HG02588 (cell line): ENCODE measurements around the gene PSMD3.

ENCODE experiments used
- ATAC-seq: cut with Tn5 transposase; IDR thresholded peaks from one replicate; pipeline ENCODE4 v1.9.1; 2021; ENCODE audit warnings: mild to moderate bottlenecking, moderate library complexity; ENCODE audit not compliant: unreplicated experiment

Gene PSMD3

DNA sequence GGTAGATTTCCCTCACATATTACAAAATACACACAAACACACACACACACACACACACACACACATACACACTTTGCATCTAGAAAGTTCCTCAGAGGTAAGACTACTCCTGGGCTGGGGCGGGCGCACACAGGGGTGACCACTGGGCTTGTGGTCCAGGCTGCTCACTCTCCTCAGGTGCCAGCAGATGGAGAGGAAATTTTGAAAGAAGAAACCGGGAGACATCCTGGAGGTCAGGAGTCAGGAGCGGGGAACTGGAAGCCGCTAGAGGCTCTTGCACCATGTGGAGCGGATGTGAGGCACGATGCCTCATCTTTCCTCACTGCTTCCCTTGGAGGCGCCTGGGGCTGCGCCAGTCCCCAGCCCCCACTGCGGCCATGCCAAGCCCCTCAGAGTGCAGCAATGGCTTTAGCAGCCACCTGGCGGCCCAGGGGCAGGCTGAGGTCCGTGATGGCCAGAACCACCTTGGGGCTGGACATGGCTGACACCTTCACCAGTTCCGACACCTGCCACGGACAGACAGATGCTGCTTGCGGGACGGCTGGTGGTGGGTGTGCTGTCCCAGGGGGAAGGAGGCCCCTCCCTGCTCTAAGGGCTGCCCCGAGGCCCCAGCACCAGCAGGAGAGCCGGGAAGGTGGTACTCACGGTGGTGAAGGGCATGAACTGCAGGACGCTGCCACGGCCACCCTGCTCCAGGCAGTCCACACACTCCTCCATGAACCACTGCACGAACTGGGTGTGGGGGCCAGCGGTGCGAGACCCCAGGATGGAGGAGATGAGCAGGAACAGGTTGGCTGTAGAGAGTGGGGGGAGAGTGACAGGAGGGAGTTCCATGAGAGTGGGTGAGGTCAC, 38.8 kb downstream of the PSMD3 start:
- no peak for ATAC-seq

DNA sequence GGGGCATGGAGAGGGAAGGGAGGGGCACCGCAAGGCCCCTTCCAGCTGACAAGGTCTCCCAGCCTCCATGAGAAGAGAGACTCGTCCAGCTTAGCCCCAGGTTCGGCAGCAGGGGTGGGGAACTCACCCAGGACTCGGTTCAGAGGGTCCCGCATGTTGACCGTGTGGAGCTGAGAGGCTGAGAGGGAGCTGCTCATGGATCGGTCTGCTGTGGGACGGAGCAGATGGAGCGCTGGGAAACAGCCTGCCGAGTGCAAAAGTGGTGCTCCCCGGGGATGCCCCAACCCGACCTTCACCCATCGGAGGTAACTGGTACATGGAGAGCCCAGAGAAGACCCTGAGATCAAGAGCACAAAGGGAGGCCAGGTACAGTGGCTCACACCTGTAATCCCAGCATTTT, 39.5 kb downstream of the PSMD3 start:
- no peak for ATAC-seq

DNA sequence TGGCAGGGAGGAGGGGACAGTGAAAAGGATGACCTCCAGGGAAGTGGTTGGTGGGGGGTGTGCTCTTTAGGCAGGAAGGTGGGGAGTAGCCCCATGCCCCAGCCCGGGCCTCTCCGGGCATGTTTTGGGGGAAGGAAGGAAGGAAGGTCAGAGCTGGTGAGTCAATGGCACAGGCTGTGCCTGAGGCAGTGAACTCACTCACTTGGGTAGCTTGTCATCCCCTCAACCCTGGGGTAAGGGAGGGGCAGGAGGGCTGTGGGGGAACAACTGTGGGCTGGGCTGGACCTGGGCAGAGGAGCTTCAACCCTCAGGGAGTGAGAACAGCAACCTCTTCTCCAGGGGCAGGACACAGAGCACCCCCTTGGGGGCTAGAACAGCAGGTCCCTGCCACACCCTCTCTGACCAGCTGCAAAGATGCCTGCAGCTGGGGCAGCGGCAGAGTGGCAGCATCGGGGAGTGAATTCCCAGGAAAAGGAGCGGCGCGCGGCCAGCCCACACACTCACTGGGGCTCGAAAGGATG, 40.9 kb downstream of the PSMD3 start:
- no peak for ATAC-seq

DNA sequence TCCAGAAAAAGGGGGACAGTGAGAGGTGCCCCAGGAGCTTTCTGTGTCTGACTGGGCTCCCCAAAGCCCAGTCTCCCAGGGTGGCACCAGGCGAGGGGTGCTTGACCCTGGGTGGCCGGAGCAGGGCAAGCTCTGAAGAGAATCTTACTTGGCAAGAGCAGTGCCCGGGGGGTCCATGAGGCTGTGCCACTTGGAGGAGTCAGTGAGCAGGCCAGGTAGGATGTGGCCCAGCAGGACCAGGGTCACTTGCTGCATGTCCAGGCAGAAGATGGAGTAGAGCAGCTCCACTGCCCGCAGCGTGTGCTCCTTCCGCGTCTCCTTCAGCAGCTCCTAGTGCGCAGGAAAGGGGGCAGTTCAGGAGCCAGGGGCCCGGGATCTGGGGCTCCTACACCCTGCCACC, 41.9 kb downstream of the PSMD3 start:
- no peak for ATAC-seq

DNA sequence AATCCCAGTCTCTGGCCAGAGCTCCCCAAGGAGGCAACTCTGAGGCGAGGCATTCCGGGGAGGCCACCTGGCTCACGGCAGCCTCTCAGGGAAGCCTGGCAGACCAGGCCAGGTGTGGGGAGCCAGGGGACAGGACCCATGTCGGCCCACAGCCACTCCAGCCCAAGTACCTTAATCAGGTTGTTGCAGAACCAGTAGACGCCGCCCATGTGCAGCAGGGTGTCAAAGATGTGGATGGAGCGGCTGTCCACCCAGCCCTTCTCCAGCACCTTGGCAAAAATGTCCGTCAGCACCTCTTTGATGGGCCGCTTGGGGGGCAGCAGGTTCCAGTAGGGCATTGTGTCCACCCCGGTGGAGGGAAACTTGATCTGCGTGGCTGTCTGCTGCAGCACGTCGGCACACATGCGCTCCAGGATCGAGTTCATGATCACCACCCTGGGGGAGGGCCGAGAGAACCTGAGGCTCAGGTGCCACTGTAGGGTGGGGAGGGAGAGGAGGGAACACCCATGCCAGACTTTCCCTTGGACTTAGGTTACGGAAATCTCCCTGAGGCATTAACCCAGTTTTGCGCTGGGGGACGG, 42.4 kb downstream of the PSMD3 start:
- ATAC-seq, result no peak

DNA sequence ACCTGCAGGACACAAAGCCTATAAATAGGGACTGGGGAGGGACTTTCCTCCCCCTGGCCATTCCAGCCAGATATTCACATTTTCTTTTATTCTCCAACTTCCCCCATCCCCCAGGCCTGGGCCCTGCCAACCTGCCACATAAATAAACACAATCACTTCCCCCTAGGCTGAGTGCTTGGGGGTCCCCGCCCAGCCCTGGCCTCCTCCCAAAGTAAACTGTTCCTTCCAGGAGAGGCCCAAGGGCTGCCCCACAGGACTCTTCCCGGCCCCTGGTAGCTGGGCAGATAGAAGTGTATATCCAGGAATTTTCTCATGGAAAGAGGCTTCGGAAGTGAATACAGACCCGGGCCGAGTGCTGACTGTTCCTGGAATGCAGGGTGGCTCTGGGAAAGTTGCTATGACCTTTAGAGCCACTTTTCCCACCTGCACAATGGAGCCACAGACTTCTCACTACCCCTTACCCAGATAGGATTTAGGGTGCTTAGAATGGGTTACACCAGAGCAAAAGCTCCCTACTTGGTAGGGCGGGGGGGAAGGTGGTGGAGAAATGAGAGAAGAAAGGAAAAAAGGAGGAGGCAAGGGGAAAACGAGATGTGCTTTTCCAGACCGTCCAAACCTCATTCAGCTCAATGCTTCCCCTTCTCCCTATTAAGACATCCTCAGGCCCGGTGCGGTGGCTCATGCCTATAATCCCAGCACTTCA, 43.1 kb downstream of the PSMD3 start:
- no peak for ATAC-seq

DNA sequence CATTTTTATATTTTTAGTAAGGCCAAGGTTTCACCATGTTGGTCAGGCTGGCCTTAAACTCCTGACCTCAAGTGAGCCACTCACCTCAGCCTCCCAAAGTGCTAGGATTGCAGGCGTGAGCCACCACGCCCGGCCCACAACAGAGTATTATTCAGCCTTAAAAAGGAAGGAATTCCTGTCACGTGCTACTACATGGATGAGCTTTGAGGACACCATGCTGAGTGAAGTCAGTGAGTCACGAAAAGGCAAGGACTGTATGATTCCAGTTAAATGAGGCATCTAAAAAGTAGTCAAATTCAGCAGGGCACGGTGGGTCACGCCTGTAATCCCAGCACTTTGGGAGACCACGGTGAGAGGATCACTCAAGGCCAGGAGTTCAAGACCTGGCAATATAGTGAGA, 44.3 kb downstream of the PSMD3 start:
- ATAC-seq, result no peak

DNA sequence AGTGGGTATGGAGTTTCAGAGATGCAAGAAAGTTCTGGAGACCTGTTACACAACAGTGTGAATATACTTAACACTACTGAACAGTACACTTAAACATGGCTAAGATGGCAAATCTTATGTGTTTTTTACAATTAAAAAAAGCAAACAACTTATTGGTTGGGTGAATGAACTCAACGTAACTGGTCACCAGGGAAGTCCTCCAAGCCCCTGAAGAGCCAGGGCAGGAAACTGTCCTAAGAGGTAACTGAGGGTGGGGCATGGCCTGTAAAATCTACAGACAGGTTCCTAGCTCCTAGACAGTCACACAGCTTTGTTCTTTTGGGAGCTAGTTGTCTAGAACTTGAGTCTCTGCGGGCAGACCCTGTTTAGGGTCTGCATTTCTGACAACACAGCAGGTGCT, 45.0 kb downstream of the PSMD3 start:
- no peak for ATAC-seq

DNA sequence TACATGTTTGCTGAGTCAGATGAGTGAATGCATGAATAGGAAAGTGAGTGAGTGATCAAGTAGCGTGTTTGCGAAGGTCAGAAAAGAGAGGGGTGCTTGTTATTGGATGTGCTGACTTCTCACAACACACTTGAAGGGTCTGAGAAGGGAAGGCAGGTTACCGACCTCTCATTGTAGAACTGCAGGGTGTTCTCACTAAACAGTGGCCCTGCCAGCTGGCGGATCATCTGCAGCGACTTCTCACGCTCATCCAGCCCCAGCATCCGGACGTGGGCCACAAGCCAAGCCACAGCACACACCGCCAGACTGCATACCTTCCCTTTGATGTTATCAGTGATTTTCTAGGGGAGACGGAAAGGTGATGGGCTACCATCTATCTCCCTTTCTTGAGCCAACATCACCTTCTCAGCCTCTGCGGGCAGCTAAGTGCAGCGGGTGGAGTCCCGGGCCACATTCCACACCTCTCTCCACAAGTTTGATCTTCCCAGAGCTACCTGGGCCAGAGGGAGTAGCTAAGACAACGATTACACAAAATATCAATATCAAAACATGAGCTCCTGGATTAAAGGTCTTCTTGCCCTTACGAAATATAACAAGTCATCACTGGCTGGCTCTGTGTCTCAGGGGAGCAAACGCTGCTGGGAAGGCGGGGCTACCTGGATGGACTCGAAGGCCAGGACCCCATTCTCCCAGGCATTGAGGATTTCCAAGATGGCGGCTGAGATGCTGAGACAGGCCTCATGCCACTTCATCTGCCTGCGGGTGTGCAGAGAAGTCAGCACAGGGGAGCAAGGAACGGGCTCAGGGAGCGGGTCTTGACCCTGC, 45.6 kb downstream of the PSMD3 start:
- no peak for ATAC-seq

DNA sequence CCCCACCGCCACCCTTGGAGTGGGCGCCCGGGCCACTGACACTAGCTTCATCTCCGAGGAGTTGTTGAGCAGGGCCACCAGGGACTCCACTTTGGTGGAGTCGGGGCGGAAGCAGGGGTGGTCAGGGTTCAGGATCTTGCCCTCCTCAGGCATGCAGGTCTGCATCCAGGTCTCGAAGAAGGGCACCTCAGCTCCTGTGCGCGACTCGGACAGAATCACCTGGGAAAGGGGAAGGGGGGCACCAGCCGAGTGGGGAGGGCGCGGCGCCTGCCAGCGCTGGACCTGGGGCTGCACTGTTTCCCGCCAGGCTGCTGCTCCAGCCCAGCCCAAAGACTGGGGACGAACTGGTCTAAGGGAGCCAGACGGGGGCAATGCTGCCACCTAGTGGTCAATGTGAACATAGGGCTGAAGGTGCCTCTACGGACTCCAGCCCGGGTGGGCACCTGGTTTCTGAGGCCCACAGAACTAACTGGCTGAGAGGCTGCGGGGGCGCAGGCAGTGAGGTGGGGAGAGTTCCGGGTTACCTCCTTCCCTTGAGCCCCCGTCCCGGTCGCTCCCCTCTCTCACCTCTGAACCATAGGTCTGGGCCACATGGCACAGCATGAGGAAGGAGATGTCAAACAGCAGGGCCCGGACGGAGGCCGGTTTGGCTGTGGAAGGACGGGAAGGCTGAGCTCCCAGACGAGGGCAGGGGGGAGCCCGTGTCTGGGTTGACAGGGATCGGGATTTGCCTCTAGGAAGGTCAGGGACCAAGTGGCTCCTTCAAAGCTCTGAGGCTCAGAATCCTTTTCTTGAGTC, 46.4 kb downstream of the PSMD3 start:
- no peak for ATAC-seq

DNA sequence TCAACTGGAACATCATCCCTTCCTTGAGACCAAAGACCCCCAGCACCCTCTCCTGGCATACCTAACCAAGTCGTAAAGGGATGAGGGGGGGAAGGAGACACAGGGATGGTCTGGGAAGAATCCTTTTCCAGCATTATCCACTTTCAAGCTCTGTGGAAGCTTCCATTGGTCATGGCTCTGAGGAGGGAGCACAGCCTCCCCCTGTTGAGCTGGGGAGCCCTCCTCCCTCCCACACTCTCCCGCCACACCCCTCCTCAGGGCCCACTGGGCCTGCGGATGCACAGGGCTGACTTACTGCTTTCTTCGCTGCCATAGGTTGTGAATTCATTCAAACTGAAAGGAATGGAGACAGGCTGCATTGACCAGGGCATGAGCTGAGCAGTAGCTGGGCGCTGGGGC, 47.0 kb downstream of the PSMD3 start:
- ATAC-seq, result no peak

DNA sequence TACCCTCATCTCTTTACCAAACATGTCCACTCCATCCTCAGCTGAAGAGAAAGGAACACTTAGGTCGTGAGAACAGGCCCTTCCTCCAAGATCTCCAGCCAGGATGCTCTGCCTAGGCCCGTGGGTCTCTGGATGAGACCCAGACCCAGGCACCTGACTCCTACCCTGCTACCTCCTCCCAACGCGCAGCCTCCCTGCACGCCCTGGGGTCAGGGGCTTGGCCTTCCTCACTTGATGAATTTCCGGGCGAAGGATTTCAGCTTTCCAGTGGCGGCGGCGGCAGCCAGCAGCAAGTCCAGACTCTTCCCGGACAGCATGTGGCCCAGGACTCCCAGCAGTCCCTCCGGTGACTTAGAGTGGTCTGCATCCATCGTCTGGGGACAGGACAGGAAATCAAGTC, 48.0 kb downstream of the PSMD3 start:
- no peak for ATAC-seq

DNA sequence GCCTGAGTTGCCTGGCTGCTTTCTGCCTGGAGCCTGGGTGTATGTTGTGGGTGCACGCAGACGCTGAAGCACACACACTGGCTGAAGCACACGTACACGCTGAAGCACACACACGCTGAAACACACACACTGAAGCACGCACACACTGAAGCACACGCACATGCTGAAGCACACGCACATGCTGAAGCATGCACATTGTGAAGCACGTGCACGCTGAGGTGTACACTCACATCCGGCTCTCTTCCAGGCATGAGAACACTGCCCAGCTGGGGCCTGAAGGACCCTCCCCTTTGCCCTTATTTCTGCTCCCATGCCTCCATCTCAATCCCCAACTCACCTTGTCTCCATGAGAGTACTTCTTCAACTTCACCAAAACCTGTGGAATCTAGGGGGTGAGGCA, 51.1 kb downstream of the PSMD3 start:
- no peak for ATAC-seq

DNA sequence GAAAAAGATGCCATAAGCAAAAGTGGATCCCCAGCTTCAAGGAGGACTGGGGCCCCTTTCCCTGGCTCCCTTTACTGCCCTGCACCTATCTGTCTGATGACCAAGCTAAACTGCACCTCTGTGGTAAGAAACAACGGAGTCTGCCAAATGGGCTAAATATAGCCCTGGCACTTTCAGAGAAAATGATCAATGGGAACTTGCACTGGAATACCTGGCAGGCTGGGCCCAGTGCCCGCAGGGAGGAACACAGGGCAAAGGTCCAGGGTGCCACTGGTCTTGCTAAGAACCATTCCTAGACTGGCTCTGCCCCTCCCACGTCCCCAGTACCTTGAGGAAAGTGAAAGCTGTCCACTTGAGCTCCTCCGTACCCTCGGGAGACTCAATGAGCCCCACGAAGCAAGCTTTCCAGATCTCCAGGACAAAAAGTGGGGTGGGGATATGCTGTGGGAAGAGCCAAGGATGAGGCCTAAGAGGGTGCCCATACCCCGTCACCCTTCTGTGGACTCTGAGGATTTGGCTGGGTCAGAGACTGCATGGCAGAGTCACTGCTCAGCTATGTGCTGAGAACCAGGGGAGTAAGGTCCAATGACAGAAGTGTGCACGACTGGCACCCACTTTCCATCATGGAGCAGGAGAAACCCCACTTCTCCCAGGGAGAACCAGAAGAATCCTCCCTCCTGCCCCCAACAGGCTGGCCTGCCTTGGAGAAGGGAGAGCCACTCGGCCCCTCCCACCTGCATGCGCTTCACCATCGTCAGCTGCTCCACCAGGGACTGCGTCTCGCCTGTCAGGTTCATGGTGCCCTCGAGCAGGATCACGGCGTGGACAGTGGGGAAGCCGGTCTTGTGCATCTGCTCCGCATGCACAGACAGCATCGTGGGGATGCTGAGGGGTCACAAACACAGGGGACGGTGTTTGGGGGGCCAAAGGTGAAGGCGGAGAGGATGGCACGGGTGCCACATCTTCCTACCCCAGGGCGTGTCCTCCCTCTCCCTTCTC, 52.0 kb downstream of the PSMD3 start:
- no peak for ATAC-seq

DNA sequence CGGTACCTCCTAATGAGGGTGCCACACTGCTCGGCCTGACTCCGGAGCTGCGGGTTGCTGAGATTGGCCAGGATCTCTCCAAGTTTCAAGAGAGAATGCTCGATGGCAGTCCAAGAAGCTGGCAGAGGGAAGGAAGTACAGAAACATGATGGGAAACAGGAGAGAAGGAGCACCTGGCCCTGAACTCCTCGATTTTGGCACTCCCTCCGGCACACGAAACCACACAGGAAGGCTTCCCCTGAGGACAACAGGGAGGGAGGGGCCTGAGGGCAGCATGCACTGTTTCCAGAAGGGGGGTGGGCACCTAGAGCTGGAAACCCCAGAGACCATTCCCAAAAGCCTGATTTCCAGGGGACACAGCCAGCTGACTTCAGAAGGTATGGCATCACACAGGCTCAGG, 52.7 kb downstream of the PSMD3 start:
- no peak for ATAC-seq

DNA sequence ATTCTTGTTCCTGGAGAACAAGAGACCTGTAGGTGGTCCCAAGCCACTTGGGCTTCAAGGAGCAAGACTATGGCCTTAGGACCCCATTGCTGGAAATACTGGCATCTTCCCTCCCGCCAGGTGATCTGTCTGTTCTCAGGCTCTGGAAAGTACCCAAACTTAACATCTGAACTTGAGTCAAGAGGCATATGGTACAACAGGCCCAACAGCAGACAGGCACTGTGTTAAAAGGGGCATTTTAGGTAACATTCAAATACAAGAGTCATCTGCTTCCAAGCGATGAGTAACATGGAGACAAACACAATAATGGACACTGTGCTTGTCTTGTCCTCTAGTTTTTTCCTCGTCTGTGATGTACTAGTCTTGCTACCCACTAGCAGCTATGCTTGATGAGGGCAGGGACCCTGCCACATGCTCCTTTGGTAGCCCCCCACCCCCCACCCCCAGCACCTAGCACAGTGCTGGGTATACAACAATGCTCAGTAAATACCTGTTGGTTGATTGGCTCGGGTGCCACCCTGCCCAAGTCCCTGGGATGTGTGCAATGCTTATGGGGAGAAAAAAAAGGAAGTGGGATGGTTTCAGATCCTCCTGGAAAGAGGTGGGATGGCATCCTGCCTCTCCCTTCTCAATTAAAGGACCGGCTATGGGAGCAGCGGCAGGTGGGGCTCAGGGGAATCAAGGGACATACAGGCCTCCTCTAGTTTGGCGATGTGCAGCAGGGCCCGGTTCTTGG, 54.0 kb downstream of the PSMD3 start:
- no peak for ATAC-seq

DNA sequence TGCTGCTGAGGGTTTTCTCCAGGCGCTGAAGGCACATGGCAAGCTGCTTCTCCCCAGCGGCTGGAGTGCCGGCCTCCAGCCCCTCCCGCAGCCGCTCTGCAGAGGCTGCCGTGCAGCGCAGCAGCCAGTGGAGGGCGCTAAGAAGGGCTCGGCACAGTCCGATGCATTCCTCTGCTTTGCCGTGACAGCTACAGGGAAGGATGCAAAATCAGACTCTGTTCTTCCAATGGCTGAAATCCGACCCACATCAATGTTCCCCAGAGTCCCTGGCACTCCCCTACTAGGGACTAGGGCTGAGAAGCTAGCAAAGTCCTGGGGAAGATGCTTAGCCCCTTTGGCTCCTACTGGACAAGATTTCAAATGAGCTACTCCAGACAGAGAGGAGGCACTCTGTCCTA, 54.6 kb downstream of the PSMD3 start:
- ATAC-seq, result no peak

DNA sequence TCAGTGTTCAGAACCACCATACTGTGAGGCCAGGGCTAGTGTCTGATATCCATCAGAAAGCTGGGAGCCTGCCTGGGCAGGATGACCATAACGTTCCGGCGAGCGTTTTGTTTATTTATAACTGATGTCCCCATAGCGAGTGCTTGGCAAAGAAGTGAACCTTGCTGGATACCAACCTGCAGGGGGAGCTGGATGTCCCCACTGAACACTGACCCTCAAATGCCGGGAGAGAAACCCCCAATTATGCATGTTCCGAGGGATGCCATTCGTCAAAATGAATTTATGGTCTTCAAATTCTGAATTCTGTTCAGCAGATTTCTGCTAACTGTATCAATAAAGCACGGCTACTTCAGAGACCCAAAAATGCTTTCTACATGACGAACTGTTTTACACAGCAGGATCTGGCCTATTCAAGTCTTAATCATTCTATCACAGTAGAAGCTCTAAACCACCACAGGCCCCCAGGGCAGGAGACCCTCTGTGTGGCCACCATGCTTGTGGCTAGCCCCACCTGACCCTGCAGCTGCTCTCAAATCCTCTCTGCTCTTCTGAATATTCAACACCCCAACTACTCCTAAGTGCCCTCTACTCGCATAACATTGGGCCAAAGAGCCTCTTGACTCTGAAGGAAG, 58.4 kb downstream of the PSMD3 start:
- no peak for ATAC-seq
